ENCODE results near the gene CRELD2. TPM values are rescaled to one million over a fixed set of nuclear protein-coding genes. Genes with fewer than 3 reads are reported as not detected.
A peak's percentile ranks its signal among the peaks of the same experiment; 100 is the strongest.

CRELD2 gene
- total RNA-seq, 4 donors from 2014 or later = 44.8 to 80.4 (median 65.1) TPM

DNA sequence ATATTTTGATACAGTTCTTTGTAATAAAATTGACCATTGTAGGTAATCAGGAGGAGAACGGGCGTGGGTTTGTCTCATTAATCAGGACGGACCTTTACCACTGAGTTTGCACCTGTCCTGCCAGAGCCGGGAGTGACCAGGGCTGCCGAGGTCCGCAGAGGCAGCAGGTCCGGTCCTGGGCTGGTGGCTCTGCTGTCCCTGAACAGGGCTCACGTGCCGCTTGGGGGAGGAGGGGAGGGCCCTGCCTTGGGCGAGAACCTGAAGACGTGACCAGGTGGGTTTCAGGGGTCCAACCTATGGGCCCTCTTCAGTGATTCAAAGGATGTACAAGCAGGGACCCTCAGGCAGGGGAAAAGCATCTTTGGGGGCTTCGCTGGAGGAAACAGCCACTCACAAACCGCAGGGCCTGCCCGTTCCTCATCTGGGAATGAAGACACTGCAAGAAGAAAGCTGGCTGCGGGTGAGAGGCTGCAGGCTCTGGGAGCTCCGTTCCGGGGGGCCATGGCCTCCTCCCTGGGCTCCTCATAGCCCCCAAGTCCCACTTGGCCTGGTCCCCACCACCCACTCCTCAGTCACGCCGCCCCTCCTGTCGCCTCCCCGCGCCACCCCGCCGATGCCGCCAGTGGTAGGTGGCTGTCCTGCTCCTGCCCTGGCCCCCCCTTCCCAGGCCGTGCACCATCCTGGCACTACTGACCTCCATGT, 9.2 kb downstream of the CRELD2 start:
- Histone ChIP-seq H3K4me1 (peaks cover 0 to 37% (median 17%) of the 10 kb centered on the region in 4 donors), H3K36me3 (peaks cover 0 to 47% (median 0%) of the 10 kb centered on the region in 3 donors)

DNA sequence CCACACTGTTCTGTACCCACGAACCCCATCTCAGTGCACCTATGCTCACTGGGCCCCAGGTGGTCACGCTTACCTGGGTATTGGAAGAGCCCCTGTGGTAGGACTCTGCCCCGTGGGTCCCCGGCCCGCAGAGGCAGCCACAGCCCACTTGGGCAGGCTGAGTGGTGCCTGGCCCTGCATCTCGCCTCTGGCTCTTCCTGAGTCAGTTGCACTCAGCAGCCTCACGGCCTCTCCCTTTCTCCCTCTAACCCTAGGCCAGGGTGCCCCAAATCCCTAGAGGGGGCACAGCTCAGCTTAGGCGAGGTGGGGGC, 9.7 kb downstream of the CRELD2 start:
- H3K27ac ChIP-seq = no peak overlapping the region
- no peak overlapping the region for H3K4me3 ChIP-seq
- no peak for TF ChIP-seq EP300 (IDR thresholded peaks at IDR 0.05)
- peaks cover 0 to 43% (median 0%) of the 10 kb centered on the region in 3 donors for H3K36me3 ChIP-seq
- H3K4me1 ChIP-seq = peaks cover 0 to 42% (median 22%) of the 10 kb centered on the region in 4 donors
- peaks cover 0 to 7% of the 10 kb centered on the region in 2 donors for H3K27me3 ChIP-seq
- H3K9me3 ChIP-seq = no peaks in the 10 kb centered on the region
- WGBS, 2 donors = 89 to 91% methylated on average over 4 to 6 of the region's 8 CpGs
- DNase-seq (ENCODE audit: low spot score in 2 of 2) = no peak

More for the DNA sequence above, 9.2 kb downstream of the CRELD2 start:
- H3K9me3 ChIP-seq = no peaks in the 10 kb centered on the region
- H3K4me3 ChIP-seq = no peak overlapping the region
- TF ChIP-seq EP300 (IDR thresholded peaks at IDR 0.05) (no peak), POLR2A (IDR thresholded peaks at IDR 0.05) (no peak)
- TF ChIP-seq, protein P1, sequence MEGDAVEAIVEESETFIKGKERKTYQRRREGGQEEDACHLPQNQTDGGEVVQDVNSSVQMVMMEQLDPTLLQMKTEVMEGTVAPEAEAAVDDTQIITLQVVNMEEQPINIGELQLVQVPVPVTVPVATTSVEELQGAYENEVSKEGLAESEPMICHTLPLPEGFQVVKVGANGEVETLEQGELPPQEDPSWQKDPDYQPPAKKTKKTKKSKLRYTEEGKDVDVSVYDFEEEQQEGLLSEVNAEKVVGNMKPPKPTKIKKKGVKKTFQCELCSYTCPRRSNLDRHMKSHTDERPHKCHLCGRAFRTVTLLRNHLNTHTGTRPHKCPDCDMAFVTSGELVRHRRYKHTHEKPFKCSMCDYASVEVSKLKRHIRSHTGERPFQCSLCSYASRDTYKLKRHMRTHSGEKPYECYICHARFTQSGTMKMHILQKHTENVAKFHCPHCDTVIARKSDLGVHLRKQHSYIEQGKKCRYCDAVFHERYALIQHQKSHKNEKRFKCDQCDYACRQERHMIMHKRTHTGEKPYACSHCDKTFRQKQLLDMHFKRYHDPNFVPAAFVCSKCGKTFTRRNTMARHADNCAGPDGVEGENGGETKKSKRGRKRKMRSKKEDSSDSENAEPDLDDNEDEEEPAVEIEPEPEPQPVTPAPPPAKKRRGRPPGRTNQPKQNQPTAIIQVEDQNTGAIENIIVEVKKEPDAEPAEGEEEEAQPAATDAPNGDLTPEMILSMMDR (IDR thresholded peaks at IDR 0.05) = no peak
- peaks cover 0 to 7% of the 10 kb centered on the region in 2 donors for H3K27me3 ChIP-seq
- 89 to 93% methylated on average over 25 to 26 of the region's 26 CpGs for WGBS, 2 donors
- DNase-seq (ENCODE audit: low spot score in 2 of 2) = no peak
- H3K27ac ChIP-seq = no peak overlapping the region

DNA sequence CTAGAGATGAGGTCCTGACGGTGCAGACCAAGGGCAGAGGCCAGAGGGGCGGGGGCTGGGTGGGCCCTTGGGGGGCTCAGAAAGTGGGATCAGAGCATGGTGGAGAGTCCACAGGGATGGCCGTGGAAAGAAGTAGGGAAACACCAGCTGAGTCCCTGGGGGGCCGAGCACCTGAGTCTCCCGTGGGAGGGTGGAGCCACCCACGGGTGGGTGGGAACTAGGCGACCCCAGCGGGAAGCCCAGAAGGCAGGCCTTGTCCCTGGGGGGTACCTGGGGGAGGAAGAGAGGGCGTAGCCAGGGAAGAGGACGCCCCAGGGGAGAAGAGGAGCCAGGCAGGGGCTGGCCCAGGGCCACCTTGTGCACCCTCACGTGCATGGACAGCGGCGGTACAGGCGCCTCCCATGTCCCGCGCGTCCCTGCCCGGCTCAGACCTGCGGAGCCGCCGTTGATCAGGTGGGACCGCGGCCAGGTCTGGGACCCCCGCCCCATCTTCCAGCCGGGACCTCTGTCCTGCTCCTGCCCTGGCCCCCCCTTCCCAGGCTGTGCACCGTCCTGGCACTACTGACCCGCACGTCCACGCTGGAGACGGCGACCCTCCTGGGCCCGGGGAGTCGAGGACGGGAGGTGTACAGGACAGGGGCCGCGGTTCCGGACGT, 10.2 kb downstream of the CRELD2 start:
- DNase-seq (ENCODE audit: low spot score in 2 of 2) = no peak
- TF ChIP-seq, protein P1 (IDR thresholded peaks at IDR 0.05) = no peak
- TF ChIP-seq EP300 (IDR thresholded peaks at IDR 0.05) (no peak), POLR2A (IDR thresholded peaks at IDR 0.05) (no peak)
- H3K4me1 ChIP-seq = peaks cover 0 to 47% (median 26%) of the 10 kb centered on the region in 4 donors
- H3K9me3 ChIP-seq = no peaks in the 10 kb centered on the region
- H3K36me3 ChIP-seq = peaks cover 0 to 38% (median 0%) of the 10 kb centered on the region in 3 donors
- peaks cover 0 to 7% of the 10 kb centered on the region in 2 donors for H3K27me3 ChIP-seq
- H3K27ac ChIP-seq = no peak overlapping the region
- 41 to 60% methylated on average over 14 to 37 of the region's 38 CpGs for WGBS, 2 donors
- H3K4me3 ChIP-seq = no peak overlapping the region

DNA sequence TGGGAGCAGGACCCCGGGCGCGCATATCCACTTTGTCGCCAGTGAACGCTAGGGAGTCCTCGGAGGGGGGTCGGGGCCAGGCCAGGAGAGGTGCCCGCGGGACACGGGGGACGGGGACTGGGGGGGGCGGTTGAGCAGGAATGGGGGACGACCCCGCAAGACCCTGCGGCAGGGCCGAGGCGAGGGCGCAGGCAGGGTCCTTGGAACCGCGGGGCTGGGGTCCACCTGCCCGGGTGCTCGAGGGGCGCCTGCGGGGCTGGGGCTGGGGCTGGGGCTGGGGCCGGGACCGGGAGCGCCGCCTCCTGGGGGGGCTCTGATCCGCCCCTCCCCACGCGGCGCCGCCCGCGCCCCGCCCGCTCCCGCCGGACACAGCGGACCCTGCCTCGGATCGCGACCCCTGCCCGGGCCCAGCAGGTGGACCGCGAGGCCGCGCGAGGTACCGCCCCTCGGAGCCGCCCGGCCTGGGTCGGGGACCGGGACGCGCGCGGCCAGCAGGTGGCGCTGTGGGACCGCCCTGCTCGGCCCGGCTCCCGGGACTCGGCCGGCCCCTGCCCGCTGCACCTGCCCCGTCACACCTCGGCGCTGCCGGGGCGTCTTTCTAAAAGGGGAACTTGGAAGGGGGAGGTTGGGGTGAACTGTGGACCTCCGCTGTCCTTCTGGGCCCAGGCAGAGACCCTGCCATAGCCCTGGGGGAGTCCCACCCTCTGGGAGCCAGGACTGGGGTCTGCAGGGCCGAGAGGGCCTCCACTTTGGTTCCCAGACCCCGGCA, 11.0 kb downstream of the CRELD2 start:
- H3K27ac ChIP-seq = peak overlapping the region in 2 of 4 donors; percentile 47 to 98
- peaks cover 0 to 30% (median 0%) of the 10 kb centered on the region in 3 donors for H3K36me3 ChIP-seq
- peaks cover 0 to 7% of the 10 kb centered on the region in 2 donors for H3K27me3 ChIP-seq
- H3K4me1 ChIP-seq = peaks cover 0 to 54% (median 34%) of the 10 kb centered on the region in 4 donors
- H3K9me3 ChIP-seq = no peaks in the 10 kb centered on the region
- WGBS, 2 donors = 9% methylated on average over 10 to 12 of the region's 75 CpGs
- H3K4me3 ChIP-seq = peak overlapping the region in 1 of 4 donors; percentile 27
- no peak for DNase-seq (ENCODE audit: low spot score in 2 of 2)
- TF ChIP-seq, protein P1 (IDR thresholded peaks at IDR 0.05) = peak; percentile 88 to 99 (median 98)
- no peak for TF ChIP-seq EP300 (IDR thresholded peaks at IDR 0.05)

DNA sequence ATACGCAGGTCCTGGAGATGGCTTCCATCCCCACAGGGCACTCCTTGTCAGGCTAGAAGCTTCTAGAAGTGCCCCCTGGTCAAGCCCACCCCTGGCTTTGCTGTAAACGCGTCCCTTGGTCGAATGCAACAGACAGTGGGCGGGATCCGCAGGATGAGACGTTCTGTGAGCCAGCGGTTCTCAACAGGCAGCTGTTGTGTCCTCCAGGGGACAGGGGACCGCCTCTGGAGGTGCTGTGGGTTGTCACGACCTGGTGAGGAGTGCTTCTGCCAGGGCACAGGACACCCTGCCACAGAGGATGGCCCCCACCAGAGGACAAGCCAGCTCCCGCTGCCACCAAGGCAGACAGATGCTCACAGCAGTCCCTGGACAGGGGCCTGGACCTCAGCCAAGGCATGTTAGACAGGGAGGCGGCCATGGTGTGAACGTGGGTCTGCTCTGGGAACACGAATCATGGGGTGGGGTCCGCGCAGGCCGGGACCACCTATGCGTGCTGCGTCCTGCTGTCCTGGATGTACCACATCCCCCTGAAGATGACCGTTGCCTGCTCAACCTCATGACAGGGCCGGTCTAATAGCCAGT, 11.7 kb downstream of the CRELD2 start:
- peaks cover 0 to 7% of the 10 kb centered on the region in 2 donors for H3K27me3 ChIP-seq
- 48 to 67% methylated on average over 12 of the region's 21 CpGs for WGBS, 2 donors
- H3K9me3 ChIP-seq = no peaks in the 10 kb centered on the region
- DNase-seq (ENCODE audit: low spot score in 2 of 2) = no peak
- TF ChIP-seq, protein P1 (IDR thresholded peaks at IDR 0.05) = no peak
- TF ChIP-seq POLR2A (IDR thresholded peaks at IDR 0.05) (no peak), EP300 (IDR thresholded peaks at IDR 0.05) (no peak)
- peaks cover 0 to 61% (median 40%) of the 10 kb centered on the region in 4 donors for H3K4me1 ChIP-seq
- peaks cover 0 to 23% (median 0%) of the 10 kb centered on the region in 3 donors for H3K36me3 ChIP-seq
- no peak overlapping the region for H3K4me3 ChIP-seq
- H3K27ac ChIP-seq = peak overlapping the region in 3 of 4 donors; percentile 34 to 98 (median 47)

Measured in tibial nerve (tissue), 4 donors.